Stimulated activated memory B cell treated with anti-CD40 and anti-IgM and Interleukin-4, amounts not matched to agents 10 μg/mL and 1 μg/mL and 100 μg/mL, for 72 hours (primary cell): ENCODE results near the gene MFAP2.
"Not testable (repeated sequence)": the region's sequence is repeated elsewhere in the genome, so short reads cannot be mapped to it uniquely, and the experiment has no call there.

Source experiments
- ATAC-seq: fragments of 150-1000 bp; cut with Tn5 transposase; 2 replicates; pipeline ENCODE4 v1.10.0; 2021
- H3K27ac Mint-ChIP-seq: one replicate; pipeline ENCODE4 v1.8.0; 2022; ENCODE audit warnings: mild to moderate bottlenecking, mixed read lengths
- H3K27me3 Mint-ChIP-seq: one replicate; pipeline ENCODE4 v1.8.0; 2022; ENCODE audit warnings: mixed read lengths
- H3K36me3 Mint-ChIP-seq: one replicate; pipeline ENCODE4 v1.8.0; 2022; ENCODE audit warnings: mixed read lengths
- H3K4me1 Mint-ChIP-seq: one replicate; pipeline ENCODE4 v1.8.0; 2022; ENCODE audit warnings: mixed read lengths
- H3K4me3 Mint-ChIP-seq: one replicate; pipeline ENCODE4 v1.8.0; 2022; ENCODE audit warnings: mild to moderate bottlenecking, moderate library complexity, mixed read lengths
- H3K9me3 Mint-ChIP-seq: one replicate; pipeline ENCODE4 v1.8.0; 2022; ENCODE audit warnings: mixed read lengths

Gene MFAP2

GRCh38 chr1:16944038-16944437, 36.4 kb downstream of the MFAP2 start:
- H3K4me3 Mint-ChIP-seq: no peak overlapping the region
- no peaks in the 10 kb centered on the region for H3K9me3 Mint-ChIP-seq
- no peak overlapping the region for H3K27ac Mint-ChIP-seq
- no peaks in the 10 kb centered on the region for H3K27me3 Mint-ChIP-seq
- ATAC-seq: no peak
- H3K36me3 Mint-ChIP-seq: peaks cover 23% of the 10 kb centered on the region
- H3K4me1 Mint-ChIP-seq: no peaks in the 10 kb centered on the region

- ATAC-seq: peak; percentile 20
- H3K36me3 Mint-ChIP-seq: peaks cover 32% of the 10 kb centered on the region
- not testable (repeated sequence) for H3K4me3 Mint-ChIP-seq, H3K4me1 Mint-ChIP-seq, H3K27me3 Mint-ChIP-seq, H3K27ac Mint-ChIP-seq, H3K9me3 Mint-ChIP-seq
Observed at GRCh38 chr1:16939386-16940180, 40.8 kb downstream of the MFAP2 start.

GRCh38 chr1:16938351-16939321, 41.8 kb downstream of the MFAP2 start:
- H3K27ac Mint-ChIP-seq: no peak overlapping the region

GRCh38 chr1:16936580-16936979, 43.8 kb downstream of the MFAP2 start:
- not testable (repeated sequence) for H3K9me3 Mint-ChIP-seq

More at GRCh38 chr1:16938351-16939321, 41.8 kb downstream of the MFAP2 start:
- Mint-ChIP-seq H3K9me3 (no peaks in the 10 kb centered on the region), H3K4me1 (no peaks in the 10 kb centered on the region), H3K36me3 (peaks cover 32% of the 10 kb centered on the region), H3K27me3 (no peaks in the 10 kb centered on the region), H3K4me3 (no peak overlapping the region)
- no peak for ATAC-seq

GRCh38 chr1:16933945-16934344, 46.5 kb downstream of the MFAP2 start:
- not testable (repeated sequence) for H3K27ac Mint-ChIP-seq, H3K9me3 Mint-ChIP-seq, H3K27me3 Mint-ChIP-seq, ATAC-seq, H3K4me3 Mint-ChIP-seq, H3K4me1 Mint-ChIP-seq
- H3K36me3 Mint-ChIP-seq: peaks cover 30% of the 10 kb centered on the region

More at GRCh38 chr1:16936580-16936979, 43.8 kb downstream of the MFAP2 start:
- not testable (repeated sequence) for ATAC-seq, H3K27me3 Mint-ChIP-seq, H3K27ac Mint-ChIP-seq, H3K4me1 Mint-ChIP-seq, H3K4me3 Mint-ChIP-seq
- H3K36me3 Mint-ChIP-seq: peaks cover 30% of the 10 kb centered on the region

- H3K36me3 Mint-ChIP-seq: peaks cover 18% of the 10 kb centered on the region
- H3K4me1 Mint-ChIP-seq: peaks cover 11% of the 10 kb centered on the region
- not testable (repeated sequence) for ATAC-seq, H3K4me3 Mint-ChIP-seq, H3K9me3 Mint-ChIP-seq, H3K27ac Mint-ChIP-seq, H3K27me3 Mint-ChIP-seq
Observed at GRCh38 chr1:16931206-16931934, 49.0 kb downstream of the MFAP2 start.

GRCh38 chr1:16929146-16930041, 51.0 kb downstream of the MFAP2 start:
- not testable (repeated sequence) for ATAC-seq, H3K9me3 Mint-ChIP-seq, H3K27ac Mint-ChIP-seq, H3K4me3 Mint-ChIP-seq, H3K27me3 Mint-ChIP-seq
- peaks cover 25% of the 10 kb centered on the region for H3K4me1 Mint-ChIP-seq
- peaks cover 11% of the 10 kb centered on the region for H3K36me3 Mint-ChIP-seq

GRCh38 chr1:16927711-16928485, 52.5 kb downstream of the MFAP2 start:
- Mint-ChIP-seq H3K9me3 (no peaks in the 10 kb centered on the region), H3K4me3 (no peak overlapping the region), H3K27ac (no peak overlapping the region), H3K4me1 (peaks cover 25% of the 10 kb centered on the region), H3K36me3 (peaks cover 11% of the 10 kb centered on the region), H3K27me3 (no peaks in the 10 kb centered on the region)
- ATAC-seq: no peak

- no peaks in the 10 kb centered on the region for H3K9me3 Mint-ChIP-seq
- peaks cover 6% of the 10 kb centered on the region for H3K36me3 Mint-ChIP-seq
- peaks cover 25% of the 10 kb centered on the region for H3K4me1 Mint-ChIP-seq
- H3K4me3 Mint-ChIP-seq: no peak overlapping the region
- H3K27ac Mint-ChIP-seq: no peak overlapping the region
- no peaks in the 10 kb centered on the region for H3K27me3 Mint-ChIP-seq
- no peak for ATAC-seq
Observed at GRCh38 chr1:16927256-16927655, 53.2 kb downstream of the MFAP2 start.

- no peaks in the 10 kb centered on the region for H3K9me3 Mint-ChIP-seq
- peaks cover 31% of the 10 kb centered on the region for H3K4me1 Mint-ChIP-seq
- no peak for ATAC-seq
Observed at GRCh38 chr1:16926491-16927073, 53.8 kb downstream of the MFAP2 start.

GRCh38 chr1:16925635-16926490, 54.6 kb downstream of the MFAP2 start:
- Mint-ChIP-seq H3K9me3 (no peaks in the 10 kb centered on the region), H3K4me1 (peaks cover 35% of the 10 kb centered on the region), H3K36me3 (peaks cover 3% of the 10 kb centered on the region), H3K27me3 (no peaks in the 10 kb centered on the region), H3K27ac (peak overlapping the region; percentile 55), H3K4me3 (no peak overlapping the region)
- ATAC-seq: no peak

More at GRCh38 chr1:16926491-16927073, 53.8 kb downstream of the MFAP2 start:
- Mint-ChIP-seq H3K27me3 (no peaks in the 10 kb centered on the region), H3K4me3 (no peak overlapping the region), H3K36me3 (peaks cover 5% of the 10 kb centered on the region), H3K27ac (no peak overlapping the region)

- no peaks in the 10 kb centered on the region for H3K9me3 Mint-ChIP-seq
- H3K27me3 Mint-ChIP-seq: no peaks in the 10 kb centered on the region
- peak overlapping the region; percentile 55 for H3K27ac Mint-ChIP-seq
- ATAC-seq: no peak
- no peak overlapping the region for H3K4me3 Mint-ChIP-seq
- H3K36me3 Mint-ChIP-seq: no peaks in the 10 kb centered on the region
- H3K4me1 Mint-ChIP-seq: peaks cover 35% of the 10 kb centered on the region
Observed at GRCh38 chr1:16924919-16925477, 55.4 kb downstream of the MFAP2 start.
